AG09319 (cell line): Measurements from ENCODE around the gene SF3A1.

ENCODE experiments used
- DNase-seq: peaks from one replicate; pipeline ENCODE4 v3.0.0-alpha.2; 2010; ENCODE audit warnings: low read depth; ENCODE audit errors: extremely low read depth
- TF ChIP-seq, protein P1 (sequence below): IDR thresholded peaks from 2 replicates; pipeline ENCODE4 v1.5.1; 2011; ENCODE audit warnings: low read depth, mild to moderate bottlenecking, inconsistent platforms, low read length, moderate library complexity

The SF3A1 gene

DNA sequence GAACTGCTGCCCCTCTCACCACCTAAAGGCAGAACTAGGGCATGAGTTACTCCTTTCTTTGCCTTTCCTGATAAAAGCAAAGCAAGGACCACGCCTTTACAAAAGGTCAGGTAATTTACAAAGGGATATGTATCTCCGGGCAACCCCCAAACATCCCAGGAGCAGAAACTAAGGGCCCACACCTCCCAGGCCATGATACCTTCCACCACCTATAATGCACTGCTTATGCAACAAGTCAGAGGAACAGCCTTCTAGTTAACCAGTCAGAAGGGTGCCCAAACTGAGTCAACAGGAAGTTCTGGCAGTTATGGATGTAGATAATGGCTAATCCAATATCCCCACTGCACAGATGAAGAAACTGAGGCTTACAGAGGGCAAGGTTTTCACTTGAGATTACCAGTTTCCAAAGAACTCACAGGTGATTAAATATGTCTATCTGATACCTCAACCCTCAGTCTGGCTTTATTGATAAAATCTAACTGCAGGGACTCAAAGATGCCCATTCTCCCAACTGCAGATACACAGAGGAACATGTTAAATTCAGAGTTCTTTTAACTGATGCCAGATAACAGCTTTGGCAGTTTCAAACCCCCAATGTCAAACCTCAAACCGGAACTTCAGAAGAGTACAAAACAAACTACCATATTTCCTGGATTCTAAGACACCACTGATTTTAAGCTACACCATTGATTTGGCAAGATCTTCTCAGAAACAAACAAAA, 50.6 kb downstream of the SF3A1 start:
- no peak for DNase-seq
- TF ChIP-seq, protein P1, sequence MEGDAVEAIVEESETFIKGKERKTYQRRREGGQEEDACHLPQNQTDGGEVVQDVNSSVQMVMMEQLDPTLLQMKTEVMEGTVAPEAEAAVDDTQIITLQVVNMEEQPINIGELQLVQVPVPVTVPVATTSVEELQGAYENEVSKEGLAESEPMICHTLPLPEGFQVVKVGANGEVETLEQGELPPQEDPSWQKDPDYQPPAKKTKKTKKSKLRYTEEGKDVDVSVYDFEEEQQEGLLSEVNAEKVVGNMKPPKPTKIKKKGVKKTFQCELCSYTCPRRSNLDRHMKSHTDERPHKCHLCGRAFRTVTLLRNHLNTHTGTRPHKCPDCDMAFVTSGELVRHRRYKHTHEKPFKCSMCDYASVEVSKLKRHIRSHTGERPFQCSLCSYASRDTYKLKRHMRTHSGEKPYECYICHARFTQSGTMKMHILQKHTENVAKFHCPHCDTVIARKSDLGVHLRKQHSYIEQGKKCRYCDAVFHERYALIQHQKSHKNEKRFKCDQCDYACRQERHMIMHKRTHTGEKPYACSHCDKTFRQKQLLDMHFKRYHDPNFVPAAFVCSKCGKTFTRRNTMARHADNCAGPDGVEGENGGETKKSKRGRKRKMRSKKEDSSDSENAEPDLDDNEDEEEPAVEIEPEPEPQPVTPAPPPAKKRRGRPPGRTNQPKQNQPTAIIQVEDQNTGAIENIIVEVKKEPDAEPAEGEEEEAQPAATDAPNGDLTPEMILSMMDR = no peak

DNA sequence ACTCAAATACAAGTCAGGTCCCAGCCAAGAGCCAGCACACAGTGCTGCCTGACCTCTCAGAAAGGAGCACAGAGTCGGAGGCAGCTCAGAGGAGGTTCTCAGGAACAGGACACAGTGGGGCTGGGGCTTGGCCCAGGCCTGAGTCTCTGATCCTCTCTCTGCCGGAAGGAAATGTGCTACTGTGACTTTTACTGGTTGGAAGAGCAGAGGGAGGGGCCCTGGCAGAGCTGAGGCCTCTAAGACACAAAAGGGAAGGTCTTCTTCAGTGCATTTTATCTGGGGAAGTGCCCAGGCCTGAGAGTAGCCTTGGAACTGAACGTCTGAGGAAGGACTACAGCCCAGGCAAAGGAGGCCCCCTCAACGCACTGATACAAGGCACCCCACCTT, 51.2 kb downstream of the SF3A1 start:
- no peak for DNase-seq
- TF ChIP-seq, protein P1 = no peak

DNA sequence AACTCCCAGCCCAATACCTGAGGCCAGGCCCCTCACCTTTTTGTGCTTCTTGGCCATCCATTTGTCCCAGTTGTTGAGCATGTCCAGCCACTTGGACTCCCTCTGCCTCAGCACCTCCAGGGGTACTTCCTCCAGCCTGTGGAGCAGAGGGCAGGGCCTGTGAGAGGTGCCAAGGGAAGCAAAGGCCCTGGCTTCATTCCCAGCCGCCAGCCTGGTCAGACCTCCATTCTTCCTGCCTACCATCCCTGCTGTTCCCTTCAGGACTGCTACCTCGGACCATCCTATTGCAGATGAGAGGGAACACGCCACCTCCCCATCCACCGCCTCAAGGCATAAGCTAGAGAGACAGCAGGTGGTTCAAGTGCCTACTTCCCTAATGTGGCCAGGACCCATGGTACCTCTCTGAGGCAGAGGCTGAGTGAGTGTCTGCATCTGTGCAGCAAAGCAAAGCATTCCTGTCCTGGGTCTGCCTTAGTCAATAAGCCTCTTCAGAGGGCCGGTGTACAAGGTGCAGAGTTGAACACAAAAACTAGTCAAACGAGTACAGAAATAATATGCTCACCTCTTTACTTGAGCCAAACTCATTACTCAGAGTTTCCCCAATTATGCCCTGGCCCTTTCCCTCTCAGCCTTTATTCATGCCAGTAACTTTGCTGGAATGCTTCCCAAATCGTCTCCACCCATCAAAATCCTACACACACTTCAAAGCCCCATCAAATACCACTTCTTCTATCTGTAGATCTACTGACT, 52.0 kb downstream of the SF3A1 start:
- no peak for DNase-seq
- TF ChIP-seq, protein P1 = no peak

DNA sequence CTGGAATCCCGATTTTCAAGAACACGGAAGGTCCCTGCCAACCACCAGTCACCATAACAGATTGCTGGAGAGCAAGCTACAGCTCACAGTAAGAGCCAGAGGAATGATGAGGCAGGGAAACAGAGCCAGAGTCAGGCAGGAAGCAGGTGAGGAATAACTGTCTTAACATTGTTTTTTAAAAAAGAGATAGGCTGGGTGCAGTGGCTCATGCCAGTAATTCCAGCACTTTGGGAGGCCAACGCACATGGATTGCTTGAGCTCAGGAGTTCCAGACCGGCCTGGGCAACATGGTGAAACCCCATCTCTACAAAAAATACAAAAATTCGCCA, 53.9 kb downstream of the SF3A1 start:
- TF ChIP-seq, protein P1 = no peak
- no peak for DNase-seq

DNA sequence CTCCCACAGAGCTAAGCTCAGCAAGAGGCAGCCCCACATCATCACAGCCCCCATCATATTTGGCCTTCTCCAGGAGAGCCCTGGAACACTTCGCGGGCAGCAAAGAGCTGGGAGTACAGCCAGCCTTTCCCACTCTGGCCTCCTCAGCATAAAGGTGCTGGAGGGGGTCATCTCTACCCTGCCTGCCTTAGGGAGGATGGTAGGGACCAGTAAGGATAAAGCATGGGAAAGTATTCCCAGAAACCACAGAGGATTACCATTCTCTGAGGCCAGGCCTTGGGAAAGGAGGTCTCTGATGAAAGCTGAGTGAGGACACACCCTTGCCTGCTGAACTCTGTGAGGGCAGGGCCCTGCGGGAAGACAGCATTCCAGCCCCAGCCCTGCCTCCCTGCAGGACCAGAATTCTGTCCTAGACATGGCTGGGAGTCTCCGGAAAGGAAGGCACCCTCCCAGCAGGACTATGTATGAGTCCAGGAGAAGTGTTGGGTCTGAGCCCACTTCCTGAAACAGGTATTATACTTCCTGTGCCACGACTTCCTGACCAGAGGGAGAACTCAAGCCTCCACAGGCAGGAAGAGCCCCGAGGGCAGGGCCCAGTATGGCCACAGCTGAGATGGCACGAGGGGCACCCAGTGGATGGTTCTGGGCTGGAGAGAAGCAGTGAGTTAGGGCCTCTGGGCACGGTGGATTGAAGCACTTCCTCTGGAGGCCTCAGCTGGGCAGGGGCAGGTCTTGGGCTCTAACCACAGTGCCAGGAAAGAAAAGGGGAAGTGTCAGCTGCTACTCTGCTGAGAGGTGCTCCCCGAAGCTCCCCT, 54.5 kb downstream of the SF3A1 start:
- TF ChIP-seq, protein P1 = no peak
- DNase-seq = peak; percentile 76

DNA sequence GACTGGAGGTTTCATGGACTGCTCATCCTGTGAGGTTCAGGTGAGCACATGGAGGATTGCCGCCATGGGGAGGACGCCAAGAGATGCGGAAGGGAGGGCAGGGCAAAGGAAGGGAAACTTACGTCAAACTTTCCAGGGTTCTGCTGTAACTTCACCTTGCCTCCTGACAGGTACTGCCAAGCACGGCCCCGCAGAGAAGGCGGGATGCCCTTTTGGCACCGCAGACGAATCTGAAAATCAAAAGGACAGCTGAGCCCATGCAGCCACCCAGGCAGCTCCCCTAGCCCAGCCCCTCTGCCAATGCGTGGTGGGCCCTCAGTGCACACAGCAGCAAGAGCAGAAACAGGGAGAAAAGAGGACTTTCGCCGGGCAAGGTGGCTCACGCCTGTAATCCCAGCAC, 57.4 kb downstream of the SF3A1 start:
- DNase-seq = no peak
- TF ChIP-seq, protein P1 = no peak
